DMS114 treated with DMSO at 0.1 percent for 48 hours (cell line): Measurements from ENCODE around the gene SSTR3.

Experiments
- DNase-seq: peaks from one replicate; lab custom pipeline; 2025; ENCODE audit not compliant: unreplicated experiment; lab: John Stamatoyannopoulos, UW

The SSTR3 gene

GRCh38 chr22:37167981-37168647, 44.2 kb downstream of the SSTR3 start:
- DNase-seq = no peak

DNA sequence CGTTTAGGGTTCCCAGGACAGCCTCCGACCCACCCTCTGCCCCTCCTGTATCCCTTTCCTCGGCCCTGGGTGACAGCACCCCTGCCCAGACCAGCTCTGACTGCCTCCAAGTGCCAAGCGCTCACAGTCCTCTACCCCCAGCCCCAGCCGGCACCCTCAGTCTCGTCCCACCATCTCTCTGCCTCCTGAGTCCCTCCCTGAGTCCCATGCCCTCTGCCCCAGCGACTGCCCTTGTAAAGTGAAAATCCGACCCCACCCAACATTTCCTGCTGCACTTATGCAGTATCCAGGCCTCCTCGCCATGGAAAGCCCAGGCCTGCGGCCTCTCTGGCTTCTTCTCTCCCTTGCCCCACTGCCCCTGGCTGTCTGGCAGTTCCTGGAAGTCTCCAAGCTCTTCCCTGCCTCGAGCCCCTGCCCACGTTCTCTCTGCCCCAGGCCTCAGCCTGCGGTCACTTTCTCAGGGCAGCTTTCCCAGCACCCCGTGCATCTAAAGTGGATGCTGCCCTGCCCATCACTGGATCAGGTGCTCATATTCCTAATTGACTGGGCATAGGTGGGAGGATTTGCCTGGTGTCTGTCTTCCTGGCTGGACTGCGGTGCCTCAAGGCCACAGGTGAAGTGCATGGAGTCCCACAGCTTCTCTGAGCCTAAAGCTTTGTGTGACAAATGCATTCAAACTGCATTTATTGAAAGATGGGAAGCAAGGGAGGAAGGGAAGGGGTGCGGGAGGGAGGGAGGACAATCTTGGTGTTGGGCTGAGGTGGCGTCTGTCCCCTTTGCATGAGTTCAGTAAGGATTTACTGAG, 44.9 kb downstream of the SSTR3 start:
- no peak for DNase-seq

- DNase-seq = peak; percentile 32
Measured at GRCh38 chr22:37166675-37167066, 45.6 kb downstream of the SSTR3 start.

GRCh38 chr22:37165940-37166674, 46.2 kb downstream of the SSTR3 start:
- DNase-seq = no peak

- DNase-seq = no peak
Measured at GRCh38 chr22:37165066-37165465, 47.2 kb downstream of the SSTR3 start.

DNA sequence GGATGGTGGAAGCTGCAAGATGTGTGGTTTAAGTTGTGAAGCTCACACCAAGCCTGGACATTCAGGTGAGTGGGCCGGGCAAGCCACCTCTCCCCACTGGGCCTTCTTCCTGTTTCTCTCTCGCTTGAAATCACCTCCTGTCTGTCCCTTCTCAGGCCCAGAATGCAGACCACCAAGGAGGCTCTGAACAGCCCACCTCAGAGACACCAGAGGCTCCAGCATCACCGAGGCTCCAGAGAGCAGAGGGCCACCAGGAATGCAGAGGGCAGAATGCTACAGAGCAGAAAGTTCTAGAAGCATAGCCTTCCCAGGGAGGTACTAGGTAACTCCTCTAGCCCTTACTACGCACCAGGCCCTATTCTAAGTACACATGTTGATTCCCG, 47.8 kb downstream of the SSTR3 start:
- no peak for DNase-seq

- no peak for DNase-seq
Measured at GRCh38 chr22:37163575-37164504, 48.4 kb downstream of the SSTR3 start.

- no peak for DNase-seq
Measured at GRCh38 chr22:37163096-37163489, 49.2 kb downstream of the SSTR3 start.

DNA sequence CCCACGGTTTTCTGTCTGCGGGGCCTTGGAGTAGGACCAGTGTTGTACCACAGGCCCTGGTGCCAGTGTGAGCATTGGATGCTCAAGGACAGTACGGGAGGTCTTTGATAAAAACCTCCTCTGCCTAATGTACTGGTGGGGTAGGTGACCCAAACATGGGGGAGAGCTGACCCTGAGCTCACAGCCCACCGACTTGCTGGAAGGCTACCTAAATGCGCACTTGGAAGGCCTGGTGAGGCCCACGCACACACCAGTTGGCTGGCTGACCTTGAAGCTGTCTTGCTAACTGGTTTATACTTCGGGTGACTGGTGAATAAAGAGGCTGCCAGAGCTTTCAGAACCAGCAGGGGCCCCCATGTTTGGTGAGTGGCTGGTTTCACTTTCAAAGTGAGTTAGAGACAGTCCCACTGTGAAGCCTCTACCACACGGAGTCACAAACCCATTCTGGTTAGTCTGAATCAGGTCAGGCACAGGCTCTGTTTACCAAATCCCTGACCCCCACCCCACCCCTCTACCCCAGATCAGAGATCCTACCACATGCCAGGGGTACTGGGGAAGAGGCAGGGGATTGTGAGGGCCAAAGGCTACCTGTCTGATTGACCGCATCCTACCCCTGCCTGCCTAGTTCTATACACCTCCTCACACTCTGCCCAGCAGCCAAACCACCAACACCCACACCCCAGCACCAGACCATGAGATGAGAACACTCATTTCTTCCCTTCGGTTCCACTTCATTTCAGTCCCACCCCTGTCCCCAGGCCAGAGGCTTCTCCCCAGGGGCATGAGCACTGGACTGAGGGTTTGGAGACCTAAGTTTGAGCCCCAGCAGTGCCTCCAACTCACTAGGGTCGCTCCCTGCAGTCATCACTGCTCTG, 49.8 kb downstream of the SSTR3 start:
- DNase-seq = no peak

- no peak for DNase-seq
Measured at GRCh38 chr22:37161443-37161842, 50.8 kb downstream of the SSTR3 start.

GRCh38 chr22:37160027-37160426, 52.2 kb downstream of the SSTR3 start:
- DNase-seq = no peak

GRCh38 chr22:37158963-37159290, 53.4 kb downstream of the SSTR3 start:
- DNase-seq = no peak

GRCh38 chr22:37157516-37158285, 54.6 kb downstream of the SSTR3 start:
- DNase-seq = no peak

- DNase-seq = no peak
Measured at GRCh38 chr22:37156686-37157435, 55.4 kb downstream of the SSTR3 start.

GRCh38 chr22:37155971-37156370, 56.3 kb downstream of the SSTR3 start:
- no peak for DNase-seq

GRCh38 chr22:37154925-37155712, 57.2 kb downstream of the SSTR3 start:
- no peak for DNase-seq
